ENCODE measurements around the gene ERP29. TPM values are rescaled to one million over a fixed set of nuclear protein-coding genes. Genes with fewer than 3 reads are reported as not detected.
"Not testable (repeated sequence)": the region's sequence is repeated elsewhere in the genome, so short reads cannot be mapped to it uniquely, and the experiment has no call there.

The ERP29 gene
- total and polyA plus RNA-seq, 2 experiments from 2014 or later, result 61.4 to 87.0 TPM

DNA sequence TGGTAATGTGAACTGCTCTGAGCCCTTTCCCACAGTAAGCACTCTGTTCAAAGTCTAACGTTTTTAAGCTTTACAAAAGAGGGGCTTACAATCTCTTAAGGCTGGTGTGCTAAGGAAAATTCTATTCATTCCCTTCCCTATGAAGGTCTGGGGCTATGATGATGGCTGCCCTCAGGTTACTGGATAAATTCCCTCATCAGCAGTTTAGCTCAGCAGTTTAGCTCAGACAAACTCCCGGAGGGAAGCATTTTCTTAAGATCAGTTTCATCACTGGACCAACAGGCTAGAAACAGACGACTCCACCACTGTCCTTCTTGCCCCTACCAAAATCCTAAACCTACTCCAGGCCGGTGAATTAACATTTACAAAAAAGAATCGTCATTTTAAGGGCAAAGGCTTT is 19.1 kb downstream of the ERP29 start:
- Histone ChIP-seq H4K20me1 (ENCODE audit: insufficient read depth) (no peaks in the 10 kb centered on the region), H2AFZ (no peak overlapping the region), H3K9ac (no peak overlapping the region), H3K4me2 (ENCODE audit: unreplicated experiment) (no peak overlapping the region), H3K36me3 (ENCODE audit: low read depth) (peaks cover 70% of the 10 kb centered on the region), H3K4me3 (no peak overlapping the region), H3K9me3 (ENCODE audit: low read depth) (no peaks in the 10 kb centered on the region), H3K27me3 (replicated peaks; ENCODE audit: insufficient read depth) (no peaks in the 10 kb centered on the region), H3K79me2 (ENCODE audit: insufficient read depth) (no peaks in the 10 kb centered on the region), H3K4me1 (ENCODE audit: insufficient read depth) (no peaks in the 10 kb centered on the region), H3F3A (ENCODE audit: insufficient read depth) (0 out of 2 replicates have a peak, but pooled peaks cover 4% of the 10 kb centered on the region), H3K9me2 (ENCODE audit: insufficient read depth) (no peaks in the 10 kb centered on the region), H3K27ac (no peak overlapping the region)
- TF ChIP-seq EZH2phosphoT487 (IDR thresholded peaks at IDR 0.05; ENCODE audit: insufficient read depth, low read depth), result no peak
- no peak for TF ChIP-seq EZH2 (IDR thresholded peaks at IDR 0.05; ENCODE audit: insufficient read depth, poor library complexity, severe bottlenecking)
- in situ Hi-C loops (cut with MboI), result no loop called here
- DNase-seq, result no peak
- WGBS, 2 experiments (ENCODE audit: low coverage in 1 of 2, low lambda C conversion rate in 2 of 2, missing lambda C conversion rate in 2 of 2), result 98% methylated on average over 5 of the region's 5 CpGs

DNA sequence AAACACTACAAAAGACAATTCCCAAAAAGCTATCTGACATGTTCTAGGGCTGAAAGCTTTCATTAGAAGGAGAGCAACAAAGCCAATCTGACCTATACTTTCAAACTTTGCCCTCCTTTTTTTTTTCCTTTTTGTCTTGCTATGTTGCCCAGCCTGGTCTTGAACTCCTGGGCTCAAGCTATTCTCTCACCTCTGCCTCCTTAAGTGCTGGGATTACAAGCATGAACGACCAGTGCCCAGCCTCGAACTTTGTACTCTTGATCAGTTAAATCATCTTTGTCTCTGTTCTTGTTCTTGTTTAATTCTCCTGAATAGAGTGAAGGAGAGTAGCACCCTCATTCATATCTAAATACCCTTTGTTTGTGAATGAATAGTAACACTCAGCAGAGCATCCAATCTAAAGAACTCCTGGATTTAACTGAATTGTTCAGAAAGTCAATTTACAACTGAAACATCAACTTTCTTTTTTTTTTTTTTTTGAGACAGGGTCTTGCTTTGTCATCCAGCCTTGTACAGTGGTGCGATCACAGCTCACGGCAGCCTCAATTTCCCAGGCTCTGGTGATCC is 22.1 kb downstream of the ERP29 start:
- H3K27ac ChIP-seq, result no peak overlapping the region
- TF ChIP-seq EZH2phosphoT487 (IDR thresholded peaks at IDR 0.05; ENCODE audit: insufficient read depth, low read depth) (no peak), EZH2 (IDR thresholded peaks at IDR 0.05; ENCODE audit: insufficient read depth, poor library complexity, severe bottlenecking) (no peak)
- DNase-seq, result no peak
- no peak overlapping the region for H3K9ac ChIP-seq
- H3K4me2 ChIP-seq (ENCODE audit: unreplicated experiment), result no peak overlapping the region
- in situ Hi-C loops (cut with MboI), result no loop called here
- H3K36me3 ChIP-seq (ENCODE audit: low read depth), result peaks cover 74% of the 10 kb centered on the region
- H3K9me2 ChIP-seq (ENCODE audit: insufficient read depth), result no peaks in the 10 kb centered on the region
- H3K4me3 ChIP-seq, result no peak overlapping the region
- H3K79me2 ChIP-seq (ENCODE audit: insufficient read depth), result no peaks in the 10 kb centered on the region
- H2AFZ ChIP-seq, result no peak overlapping the region
- H3K4me1 ChIP-seq (ENCODE audit: insufficient read depth), result no peaks in the 10 kb centered on the region
- no peaks in the 10 kb centered on the region for H3K9me3 ChIP-seq (ENCODE audit: low read depth)
- H3K27me3 ChIP-seq (replicated peaks; ENCODE audit: insufficient read depth), result no peaks in the 10 kb centered on the region
- H3F3A ChIP-seq (ENCODE audit: insufficient read depth), result no peaks in the 10 kb centered on the region
- WGBS, 2 experiments (ENCODE audit: low coverage in 1 of 2, low lambda C conversion rate in 2 of 2, missing lambda C conversion rate in 2 of 2), result 88 to 90% methylated on average over 4 of the region's 4 CpGs
- H4K20me1 ChIP-seq (ENCODE audit: insufficient read depth), result no peaks in the 10 kb centered on the region

DNA sequence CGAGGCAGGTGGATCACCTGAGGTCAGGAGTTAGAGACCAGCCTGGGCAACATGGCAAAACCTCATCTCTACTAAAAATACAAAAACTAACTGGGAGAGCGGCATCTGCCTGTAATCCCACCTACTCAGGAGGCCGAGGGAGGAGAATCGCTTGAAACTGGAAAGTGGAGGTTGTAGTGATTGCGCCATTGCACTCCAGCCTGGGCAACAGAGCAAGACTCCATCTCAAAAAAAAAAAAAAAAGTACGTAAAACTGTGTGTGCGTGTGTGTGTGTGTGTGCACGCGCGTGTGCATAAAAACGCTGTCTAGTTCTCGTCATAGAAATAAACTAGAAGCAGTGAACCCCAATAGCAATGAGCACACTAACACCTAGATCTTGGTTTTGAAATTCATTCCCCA is 23.4 kb downstream of the ERP29 start:
- not testable (repeated sequence) for H3K27me3 ChIP-seq (replicated peaks; ENCODE audit: insufficient read depth)
- 93 to 94% methylated on average over 12 of the region's 12 CpGs for WGBS, 2 experiments (ENCODE audit: low coverage in 1 of 2, low lambda C conversion rate in 2 of 2, missing lambda C conversion rate in 2 of 2)

DNA sequence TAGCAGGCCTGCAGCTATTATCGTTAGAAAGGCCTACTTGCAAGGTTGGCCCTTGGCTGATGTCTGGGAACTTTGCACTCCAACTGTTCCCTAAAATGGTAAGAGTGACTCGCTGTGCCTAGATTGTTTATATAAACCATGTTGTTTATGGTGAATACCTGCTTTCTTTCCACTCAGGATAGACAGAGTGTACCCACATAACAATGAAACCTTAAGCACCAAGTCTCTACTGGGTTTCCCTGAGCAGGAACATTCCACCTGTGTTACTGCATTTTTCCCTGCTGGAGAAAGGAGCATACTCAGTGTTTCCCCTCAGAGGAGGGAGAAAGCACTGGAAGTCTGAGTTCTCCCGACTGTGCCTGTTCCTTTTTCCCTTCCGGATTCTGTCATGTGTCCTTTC is 32.8 kb downstream of the ERP29 start:
- no peak for DNase-seq
- no peak for TF ChIP-seq EZH2phosphoT487 (IDR thresholded peaks at IDR 0.05; ENCODE audit: insufficient read depth, low read depth)
- no peak for TF ChIP-seq EZH2 (IDR thresholded peaks at IDR 0.05; ENCODE audit: insufficient read depth, poor library complexity, severe bottlenecking)
- no peaks in the 10 kb centered on the region for H3K9me2 ChIP-seq (ENCODE audit: insufficient read depth)
- no peak overlapping the region for H3K27ac ChIP-seq
- H4K20me1 ChIP-seq (ENCODE audit: insufficient read depth), result no peaks in the 10 kb centered on the region
- in situ Hi-C loops (cut with MboI), result no loop called here
- no peaks in the 10 kb centered on the region for H3F3A ChIP-seq (ENCODE audit: insufficient read depth)
- no peak overlapping the region for H3K4me2 ChIP-seq (ENCODE audit: unreplicated experiment)
- no peaks in the 10 kb centered on the region for H3K27me3 ChIP-seq (replicated peaks; ENCODE audit: insufficient read depth)
- H3K9me3 ChIP-seq (ENCODE audit: low read depth), result no peaks in the 10 kb centered on the region
- WGBS, 2 experiments (ENCODE audit: low coverage in 1 of 2, low lambda C conversion rate in 2 of 2, missing lambda C conversion rate in 2 of 2), result 57 to 72% methylated on average over 4 of the region's 4 CpGs
- H3K4me3 ChIP-seq, result no peak overlapping the region
- H3K9ac ChIP-seq, result no peak overlapping the region
- no peaks in the 10 kb centered on the region for H3K4me1 ChIP-seq (ENCODE audit: insufficient read depth)
- no peak overlapping the region for H2AFZ ChIP-seq
- H3K36me3 ChIP-seq (ENCODE audit: low read depth), result peaks cover 78% of the 10 kb centered on the region
- peaks cover 21% of the 10 kb centered on the region; the same call in 1 of the 2 replicates for H3K79me2 ChIP-seq (ENCODE audit: insufficient read depth)

More for the DNA sequence above, 23.4 kb downstream of the ERP29 start:
- DNase-seq; H4K20me1 ChIP-seq (ENCODE audit: insufficient read depth); H3K4me2 ChIP-seq (ENCODE audit: unreplicated experiment); H3F3A ChIP-seq (ENCODE audit: insufficient read depth); in situ Hi-C loops (cut with MboI); H3K4me3 ChIP-seq; H3K27ac ChIP-seq; H3K4me1 ChIP-seq (ENCODE audit: insufficient read depth); H3K9me2 ChIP-seq (ENCODE audit: insufficient read depth); H3K79me2 ChIP-seq (ENCODE audit: insufficient read depth); H3K9me3 ChIP-seq (ENCODE audit: low read depth); H2AFZ ChIP-seq; H3K9ac ChIP-seq: not testable (repeated sequence)
- H3K36me3 ChIP-seq (ENCODE audit: low read depth), result peaks cover 73% of the 10 kb centered on the region

DNA sequence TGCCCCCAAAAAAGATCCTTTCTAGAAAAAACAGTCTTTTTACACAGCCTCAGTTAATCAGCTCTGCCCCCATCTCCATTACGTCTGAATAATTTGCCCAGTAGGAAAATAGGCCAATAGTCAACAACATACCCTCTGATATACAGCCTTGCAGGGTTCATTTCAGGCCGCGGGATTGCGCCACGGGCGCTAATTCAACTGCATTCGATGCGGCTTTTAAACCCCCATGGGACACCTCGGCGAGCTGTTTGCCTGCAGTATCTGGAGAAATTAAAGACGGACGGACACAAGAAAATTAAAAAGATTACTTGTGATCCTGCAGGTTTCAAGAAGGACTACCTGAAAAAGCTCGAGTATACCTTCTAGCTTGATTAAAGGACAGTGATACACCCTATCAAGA is 36.1 kb downstream of the ERP29 start:
- Histone ChIP-seq H3K79me2 (ENCODE audit: insufficient read depth) (peaks cover 24% of the 10 kb centered on the region), H3K27ac (no peak overlapping the region), H3K4me2 (ENCODE audit: unreplicated experiment) (no peak overlapping the region), H3K36me3 (ENCODE audit: low read depth) (peaks cover 78% of the 10 kb centered on the region), H3K4me1 (ENCODE audit: insufficient read depth) (no peaks in the 10 kb centered on the region), H3F3A (ENCODE audit: insufficient read depth) (no peaks in the 10 kb centered on the region), H3K4me3 (no peak overlapping the region), H3K27me3 (replicated peaks; ENCODE audit: insufficient read depth) (no peaks in the 10 kb centered on the region), H3K9me3 (ENCODE audit: low read depth) (no peaks in the 10 kb centered on the region), H2AFZ (no peak overlapping the region), H3K9ac (no peak overlapping the region), H4K20me1 (ENCODE audit: insufficient read depth) (no peaks in the 10 kb centered on the region), H3K9me2 (ENCODE audit: insufficient read depth) (no peaks in the 10 kb centered on the region)
- in situ Hi-C loops (cut with MboI), result no loop called here
- TF ChIP-seq EZH2phosphoT487 (IDR thresholded peaks at IDR 0.05; ENCODE audit: insufficient read depth, low read depth) (no peak), EZH2 (IDR thresholded peaks at IDR 0.05; ENCODE audit: insufficient read depth, poor library complexity, severe bottlenecking) (no peak)
- DNase-seq, result no peak
- 94 to 97% methylated on average over 13 of the region's 13 CpGs for WGBS, 2 experiments (ENCODE audit: low coverage in 1 of 2, low lambda C conversion rate in 2 of 2, missing lambda C conversion rate in 2 of 2)
